H1 (cell line): ENCODE data around the gene DCAF4L1. TPM values are rescaled to one million over a fixed set of nuclear protein-coding genes. Genes with fewer than 3 reads are reported as not detected.

Experiments
- CTCF ChIA-PET: fragments of 300-600 bp; sonication (Branson Sonifier 250); formaldehyde crosslinking; loops from one replicate; lab custom pipeline; 2021; ENCODE audit not compliant: partially characterized antibody; lab: Charles Lee
- POLR2A ChIA-PET: fragments of 300-600 bp; sonication (Branson Sonifier 250); formaldehyde crosslinking; loops from one replicate; lab custom pipeline; 2021; ENCODE audit warnings: inconsistent platforms; ENCODE audit not compliant: partially characterized antibody; lab: Charles Lee
- DNase-seq, 2 experiments: peaks; one replicate each; pipeline versions ENCODE4 v3.0.0 to v3.0.0-alpha.2; 2010 to 2022; ENCODE audit warnings: low spot score in 2 of 2, low read depth in 1 of 2, mixed read lengths in 1 of 2
- FAIRE-seq: peaks from 2 replicates; lab custom pipeline; 2011; peaks lifted over from hg19 to GRCh38; lab: Jason Lieb, UNC
- H2AFZ ChIP-seq: 2 replicates; pipeline ENCODE4 v1.8.1; 2012; ENCODE audit warnings: low read length, inconsistent platforms
- H2AK5ac ChIP-seq: 2 replicates; pipeline ENCODE4 v1.6.1; 2013; ENCODE audit warnings: low read depth, low read length
- H2BK120ac ChIP-seq: replicated peaks from 2 replicates; pipeline ENCODE3; 2013; ENCODE audit warnings: low read depth, low read length, inconsistent platforms
- H2BK12ac ChIP-seq: 2 replicates; pipeline ENCODE4 v1.6.1; 2013; ENCODE audit warnings: low read depth, low read length
- H2BK15ac ChIP-seq: 2 replicates; pipeline ENCODE4 v1.6.1; 2013; ENCODE audit warnings: low read length
- H2BK20ac ChIP-seq: 2 replicates; pipeline ENCODE4 v1.6.1; 2013; ENCODE audit warnings: low read length
- H2BK5ac ChIP-seq: 2 replicates; pipeline ENCODE4 v1.6.1; 2013; ENCODE audit warnings: low read depth, low read length
- H3K14ac ChIP-seq: 2 replicates; pipeline ENCODE4 v1.6.1; 2013; ENCODE audit warnings: inconsistent platforms; ENCODE audit not compliant: insufficient read length
- H3K18ac ChIP-seq: 2 replicates; pipeline ENCODE4 v1.6.1; 2013; ENCODE audit warnings: low read length; ENCODE audit errors: extremely low read depth
- H3K23ac ChIP-seq: 2 replicates; pipeline ENCODE4 v1.6.1; 2013; ENCODE audit warnings: inconsistent platforms; ENCODE audit not compliant: insufficient read length
- H3K23me2 ChIP-seq: 2 replicates; pipeline ENCODE4 v1.6.1; 2013; ENCODE audit warnings: low read depth, low read length
- H3K27ac ChIP-seq: 2 replicates; pipeline ENCODE4 v1.6.1; 2011; ENCODE audit warnings: low read depth, low read length, inconsistent platforms
- H3K27me3 ChIP-seq, 4 experiments: replicated peaks in 1 of 4; 1 replicate in 1 of 4; 2 replicates in 3 of 4; pipeline versions ENCODE4 v1.6.1 to v1.8.1; 2011 to 2013; ENCODE audit warnings: low read length in 3 of 4, mild to moderate bottlenecking in 3 of 4, inconsistent platforms in 2 of 4, mixed read lengths in 2 of 4, moderate library complexity in 1 of 4; ENCODE audit not compliant: control insufficient read depth in 3 of 4, insufficient read depth in 3 of 4; ENCODE audit errors: extremely low read depth in 1 of 4
- H3K36me3 ChIP-seq, 4 experiments: 2 replicates each; pipeline versions ENCODE4 v1.6.1 to v1.8.1; 2011 to 2013; ENCODE audit warnings: mild to moderate bottlenecking in 4 of 4, low read length in 3 of 4, moderate library complexity in 2 of 4, control low read depth in 1 of 4, inconsistent platforms in 1 of 4; ENCODE audit not compliant: insufficient read depth in 4 of 4, control insufficient read depth in 2 of 4
- H3K4ac ChIP-seq: replicated peaks from 2 replicates; pipeline ENCODE3; 2013; ENCODE audit warnings: low read length, low read depth, mixed read lengths, inconsistent platforms; ENCODE audit not compliant: insufficient read length
- H3K4me1 ChIP-seq, 4 experiments: replicated peaks in 1 of 4; 1 replicate in 1 of 4; 2 replicates in 3 of 4; pipeline versions ENCODE4 v1.6.1 to v1.8.1; 2011 to 2013; ENCODE audit warnings: low read length in 3 of 4, inconsistent platforms in 2 of 4, mixed read lengths in 1 of 4; ENCODE audit not compliant: insufficient read depth in 4 of 4, control insufficient read depth in 3 of 4
- H3K4me2 ChIP-seq, 2 experiments: 2 replicates each; pipeline versions ENCODE4 v1.6.1 to v1.8.1; 2011 to 2013; ENCODE audit warnings: low read depth in 2 of 2, low read length in 2 of 2, control low read depth in 1 of 2, inconsistent platforms in 1 of 2, mild to moderate bottlenecking in 1 of 2; ENCODE audit not compliant: insufficient read depth in 1 of 2
- H3K4me3 ChIP-seq, 4 experiments: fragments of 200-600, 300-600 bp in 1 of 4; sonication (generic), shearing (Covaris generic), sonication (Bioruptor Twin) in 1 of 4; 2 replicates each; pipeline versions ENCODE4 v1.5.1 to v1.8.1; 2011 to 2016; ENCODE audit warnings: low read length in 4 of 4, low read depth in 3 of 4, control low read depth in 2 of 4, inconsistent platforms in 2 of 4, mild to moderate bottlenecking in 2 of 4, mixed read lengths in 1 of 4, moderate library complexity in 1 of 4; ENCODE audit not compliant: insufficient read depth in 2 of 4; ENCODE audit errors: extremely low read depth in 1 of 4
- H3K56ac ChIP-seq: replicated peaks from 2 replicates; pipeline ENCODE3; 2013; ENCODE audit warnings: low read depth, mild to moderate bottlenecking, mixed read lengths, low read length, inconsistent platforms; ENCODE audit not compliant: insufficient read length
- H3K79me1 ChIP-seq: 2 replicates; pipeline ENCODE4 v1.6.1; 2013; ENCODE audit warnings: low read depth, low read length, control low read depth
- H3K79me2 ChIP-seq, 2 experiments: 2 replicates each; pipeline versions ENCODE4 v1.6.1 to v1.8.1; 2012 to 2013; ENCODE audit warnings: low read length in 2 of 2, mild to moderate bottlenecking in 2 of 2, inconsistent platforms in 1 of 2; ENCODE audit not compliant: insufficient read depth in 2 of 2, control insufficient read depth in 1 of 2
- H3K9ac ChIP-seq, 4 experiments: replicated peaks in 1 of 4; 1 replicate in 1 of 4; 2 replicates in 3 of 4; pipeline versions ENCODE4 v1.6.1 to v1.8.1; 2011 to 2013; ENCODE audit warnings: low read depth in 3 of 4, low read length in 3 of 4, control low read depth in 2 of 4, mild to moderate bottlenecking in 2 of 4, moderate library complexity in 2 of 4, inconsistent platforms in 1 of 4; ENCODE audit errors: extremely low read depth in 1 of 4
- H3K9me3 ChIP-seq, 2 experiments: 2 replicates each; pipeline versions ENCODE4 v1.6.1 to v1.8.1; 2012 to 2013; ENCODE audit warnings: mild to moderate bottlenecking in 2 of 2, moderate library complexity in 2 of 2, control low read depth in 1 of 2, inconsistent platforms in 1 of 2, low read depth in 1 of 2, low read length in 1 of 2, mixed read lengths in 1 of 2; ENCODE audit not compliant: insufficient read depth in 2 of 2
- H4K20me1 ChIP-seq, 2 experiments: replicated peaks in 1 of 2; 2 replicates each; pipeline versions ENCODE3 to v1.8.1; 2011 to 2013; ENCODE audit warnings: inconsistent platforms in 2 of 2, low read length in 2 of 2, mild to moderate bottlenecking in 1 of 2; ENCODE audit not compliant: insufficient read depth in 2 of 2, control insufficient read depth in 1 of 2
- H4K5ac ChIP-seq: 2 replicates; pipeline ENCODE4 v1.6.1; 2013; ENCODE audit warnings: low read length, low read depth, mixed read lengths, inconsistent platforms; ENCODE audit not compliant: insufficient read length
- H4K8ac ChIP-seq: 2 replicates; pipeline ENCODE4 v1.8.0; 2013; ENCODE audit warnings: mild to moderate bottlenecking, moderate library complexity, low read length, inconsistent platforms; ENCODE audit not compliant: insufficient read depth; ENCODE audit errors: extremely low read depth
- H4K91ac ChIP-seq: replicated peaks from 2 replicates; pipeline ENCODE3; 2013; ENCODE audit warnings: low read length, mixed read lengths, inconsistent platforms; ENCODE audit not compliant: insufficient read length
- ASH2L ChIP-seq: fragments of 200-600, 300-600 bp; sonication (generic); IDR thresholded peaks from one replicate; pipeline ENCODE4 v1.7.1; 2017; ENCODE audit warnings: low read length
- BRCA1 ChIP-seq: IDR thresholded peaks from 2 replicates; pipeline ENCODE4 v1.6.1; 2012; ENCODE audit warnings: low read depth, low read length, improper control_type of control experiment
- CTBP2 ChIP-seq: IDR thresholded peaks from 2 replicates; pipeline ENCODE4 v1.7.0; 2011; ENCODE audit warnings: borderline replicate concordance, mild to moderate bottlenecking, moderate library complexity, mixed read lengths, low read length; ENCODE audit not compliant: insufficient read depth, insufficient read length
- CTCF ChIP-seq, 3 experiments: IDR thresholded peaks; 1 replicate in 2 of 3; 2 replicates in 1 of 3; pipeline versions ENCODE4 v1.5.1 to v1.6.1; 2011; ENCODE audit warnings: low read length in 3 of 3, mild to moderate bottlenecking in 3 of 3, inconsistent platforms in 2 of 3, low read depth in 1 of 3, moderate library complexity in 1 of 3; ENCODE audit not compliant: insufficient read depth in 1 of 3; ENCODE audit errors: control extremely low read depth in 1 of 3
- KDM5A ChIP-seq: fragments of 200-600 bp; IDR thresholded peaks from 2 replicates; pipeline ENCODE4 v1.7.1; 2012; ENCODE audit warnings: mild to moderate bottlenecking, low read length, inconsistent platforms, mixed read lengths
- NANOG ChIP-seq: IDR thresholded peaks from 2 replicates; pipeline ENCODE4 v1.6.1; 2011; ENCODE audit warnings: low read length, low read depth, mild to moderate bottlenecking, inconsistent platforms; ENCODE audit not compliant: insufficient read depth, poor library complexity, severe bottlenecking
- POLR2AphosphoS5 ChIP-seq: IDR thresholded peaks from 2 replicates; pipeline ENCODE4 v1.6.1; 2011; ENCODE audit warnings: low read depth, low read length
- RAD21 ChIP-seq, 2 experiments: IDR thresholded peaks in 1 of 2; conservative IDR thresholded peaks in 1 of 2; 2 replicates each; pipeline ENCODE4 v1.6.1; 2011; ENCODE audit warnings: low read depth in 2 of 2, low read length in 2 of 2, improper control_type of control experiment in 1 of 2, inconsistent platforms in 1 of 2, mild to moderate bottlenecking in 1 of 2, moderate library complexity in 1 of 2
- RFX5 ChIP-seq: IDR thresholded peaks from 2 replicates; pipeline ENCODE4 v1.6.1; 2011; ENCODE audit warnings: low read depth, low read length, improper control_type of control experiment, borderline replicate concordance
- SIN3A ChIP-seq, 2 experiments: IDR thresholded peaks in 1 of 2; conservative IDR thresholded peaks in 1 of 2; 2 replicates each; pipeline ENCODE4 v1.6.1; 2011 to 2012; ENCODE audit warnings: low read length in 2 of 2, improper control_type of control experiment in 1 of 2, low read depth in 1 of 2, mild to moderate bottlenecking in 1 of 2
- SIRT6 ChIP-seq: IDR thresholded peaks from one replicate; pipeline ENCODE4 v1.7.1; 2012; ENCODE audit warnings: low read length, inconsistent platforms
- WGBS, 2 experiments: shearing (Covaris generic) in 1 of 2; methylation state at CpG; one replicate each; pipeline versions ENCODE4 v1.1.6 to v1.1.7; 2013 to 2015; ENCODE audit warnings: low lambda C conversion rate in 2 of 2, mixed read lengths in 2 of 2, inconsistent platforms in 1 of 2, low coverage in 1 of 2, missing lambda C conversion rate in 1 of 2; ENCODE audit not compliant: insufficient replicate concordance in 2 of 2, insufficient coverage in 1 of 2, insufficient read length in 1 of 2; ENCODE audit errors: extremely low coverage in 1 of 2, missing lambda C conversion rate in 1 of 2; 5-methylcytosine and 5-hydroxymethylcytosine counted together
- polyA plus RNA-seq, 7 experiments: library from polyadenylated mRNA; depleted of rRNA in 3 of 7; stranded (reverse) in 5 of 7; unstranded in 2 of 7; fragments of >200 nt in 5 of 7; fragments of 200-250 nt in 2 of 7; gene quantifications; 1 replicate in 5 of 7; 2 replicates in 1 of 7; 4 replicates in 1 of 7; pipeline versions ENCODE4 v1.2.1 to v1.2.3, GENCODE V29; 2011 to 2013; ENCODE audit warnings: missing spikeins in 2 of 7, mixed read lengths in 2 of 7
- total RNA-seq: library from RNA; stranded (reverse); fragmentation: NEBNext Ultra II Directional; extraction: Animal tissue kit (Norgen Biotek cat#: 25700); gene quantifications from 2 replicates; pipeline ENCODE4 v1.2.1, GENCODE V29; 2021

DCAF4L1 gene
- total and polyA plus RNA-seq, 2 of the 8 experiments (the other 6 are each of a cell fraction or from before 2014, with no cell fraction given): 0.06 to 0.15 TPM

- Histone ChIP-seq H2BK5ac (no peak overlapping the region), H3K4ac (no peak overlapping the region), H2BK20ac (no peak overlapping the region), H2BK120ac (no peak overlapping the region), H2BK12ac (no peak overlapping the region), H3K27me3 (no peaks in the 10 kb centered on the region), H3K9ac (no peak overlapping the region), H2AFZ (no peak overlapping the region), H3K23ac (no peak overlapping the region), H2AK5ac (no peak overlapping the region), H2BK15ac (no peak overlapping the region), H3K4me3 (no peak overlapping the region), H3K4me1 (no peaks in the 10 kb centered on the region), H3K79me2 (peaks cover 0 to 22% of the 10 kb centered on the region in 2 experiments; a peak in 2 of 4 replicates), H4K20me1 (no peaks in the 10 kb centered on the region), H3K36me3 (peaks cover 0 to 22% (median 1%) of the 10 kb centered on the region in 4 experiments; a peak in 2 of 8 replicates), H3K56ac (no peak overlapping the region), H3K14ac (no peak overlapping the region), H4K91ac (no peak overlapping the region), H4K5ac (no peak overlapping the region), H3K9me3 (no peaks in the 10 kb centered on the region), H3K18ac (no peak overlapping the region), H4K8ac (no peak overlapping the region), H3K4me2 (no peak overlapping the region), H3K23me2 (no peaks in the 10 kb centered on the region), H3K27ac (no peak overlapping the region), H3K79me1 (no peaks in the 10 kb centered on the region)
- DNase-seq: no peak
- CTCF ChIA-PET: interaction anchor here (1.1 kb wide), 1 partner anchor 130 kb away, joined by 4 read pairs; no protein-coding TSS in a partner anchor
- FAIRE-seq: no peak
- 93% methylated on average over 2 of the region's 2 CpGs; no CpG with 5 or more reads in 1 of the 2 experiments for WGBS, 2 experiments
- POLR2A ChIA-PET: interaction anchor here (0.7 kb wide), 1 partner anchor 28 kb away, joined by 4 read pairs; the partner anchor contains the start of gene SLC30A9
- TF ChIP-seq SIRT6 (no peak), RFX5 (no peak), RAD21 (IDR thresholded peaks at IDR 0.05 in 1 of 2, conservative IDR thresholded peaks at IDR 0.05 in 1 of 2; ENCODE audit: low read depth in 2 of 2, low read length in 2 of 2) (no peak), ASH2L (no peak), SIN3A (conservative IDR thresholded peaks at IDR 0.05 in 1 of 2, IDR thresholded peaks at IDR 0.05 in 1 of 2; ENCODE audit: low read depth in 1 of 2, low read length in 2 of 2) (no peak), CTCF (IDR thresholded peaks at IDR 0.05; ENCODE audit: control extremely low read depth in 1 of 3, insufficient read depth in 1 of 3, low read depth in 1 of 3, low read length in 3 of 3) (no peak), POLR2AphosphoS5 (no peak), BRCA1 (no peak), CTBP2 (no peak), KDM5A (no peak), NANOG (no peak)
These were observed 36.9 kb downstream of the DCAF4L1 start for GRCh38 chr4:42018451-42018850.
